ENCODE data around the gene ODF2. TPM values are rescaled to one million over a fixed set of nuclear protein-coding genes. Genes with fewer than 3 reads are reported as not detected.

Gene ODF2
- total and polyA plus RNA-seq, 2 of the 8 experiments (the other 6 are each of a cell fraction or from before 2014, with no cell fraction given) = 5.6 to 17.9 TPM

DNA sequence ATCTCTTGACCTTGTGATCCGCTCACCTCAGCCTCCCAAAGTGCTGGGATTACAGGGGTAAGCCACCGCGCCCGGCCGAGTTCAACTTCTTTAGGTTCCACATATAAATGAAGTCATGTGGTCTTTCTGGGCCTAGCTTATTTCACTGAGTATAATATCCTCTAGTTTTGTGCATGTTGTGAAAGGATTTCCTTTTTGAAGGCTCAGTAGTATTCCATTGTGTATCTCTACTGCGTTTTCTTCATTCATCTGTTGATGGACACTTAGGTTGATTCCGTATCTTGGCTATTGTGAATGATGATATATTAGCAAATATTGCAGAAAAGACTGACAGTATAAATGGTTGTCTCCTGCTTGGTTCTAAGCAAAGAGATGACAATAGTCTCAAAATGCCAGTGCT, 20.1 kb downstream of the ODF2 start (continued):
- TF ChIP-seq, protein P1, sequence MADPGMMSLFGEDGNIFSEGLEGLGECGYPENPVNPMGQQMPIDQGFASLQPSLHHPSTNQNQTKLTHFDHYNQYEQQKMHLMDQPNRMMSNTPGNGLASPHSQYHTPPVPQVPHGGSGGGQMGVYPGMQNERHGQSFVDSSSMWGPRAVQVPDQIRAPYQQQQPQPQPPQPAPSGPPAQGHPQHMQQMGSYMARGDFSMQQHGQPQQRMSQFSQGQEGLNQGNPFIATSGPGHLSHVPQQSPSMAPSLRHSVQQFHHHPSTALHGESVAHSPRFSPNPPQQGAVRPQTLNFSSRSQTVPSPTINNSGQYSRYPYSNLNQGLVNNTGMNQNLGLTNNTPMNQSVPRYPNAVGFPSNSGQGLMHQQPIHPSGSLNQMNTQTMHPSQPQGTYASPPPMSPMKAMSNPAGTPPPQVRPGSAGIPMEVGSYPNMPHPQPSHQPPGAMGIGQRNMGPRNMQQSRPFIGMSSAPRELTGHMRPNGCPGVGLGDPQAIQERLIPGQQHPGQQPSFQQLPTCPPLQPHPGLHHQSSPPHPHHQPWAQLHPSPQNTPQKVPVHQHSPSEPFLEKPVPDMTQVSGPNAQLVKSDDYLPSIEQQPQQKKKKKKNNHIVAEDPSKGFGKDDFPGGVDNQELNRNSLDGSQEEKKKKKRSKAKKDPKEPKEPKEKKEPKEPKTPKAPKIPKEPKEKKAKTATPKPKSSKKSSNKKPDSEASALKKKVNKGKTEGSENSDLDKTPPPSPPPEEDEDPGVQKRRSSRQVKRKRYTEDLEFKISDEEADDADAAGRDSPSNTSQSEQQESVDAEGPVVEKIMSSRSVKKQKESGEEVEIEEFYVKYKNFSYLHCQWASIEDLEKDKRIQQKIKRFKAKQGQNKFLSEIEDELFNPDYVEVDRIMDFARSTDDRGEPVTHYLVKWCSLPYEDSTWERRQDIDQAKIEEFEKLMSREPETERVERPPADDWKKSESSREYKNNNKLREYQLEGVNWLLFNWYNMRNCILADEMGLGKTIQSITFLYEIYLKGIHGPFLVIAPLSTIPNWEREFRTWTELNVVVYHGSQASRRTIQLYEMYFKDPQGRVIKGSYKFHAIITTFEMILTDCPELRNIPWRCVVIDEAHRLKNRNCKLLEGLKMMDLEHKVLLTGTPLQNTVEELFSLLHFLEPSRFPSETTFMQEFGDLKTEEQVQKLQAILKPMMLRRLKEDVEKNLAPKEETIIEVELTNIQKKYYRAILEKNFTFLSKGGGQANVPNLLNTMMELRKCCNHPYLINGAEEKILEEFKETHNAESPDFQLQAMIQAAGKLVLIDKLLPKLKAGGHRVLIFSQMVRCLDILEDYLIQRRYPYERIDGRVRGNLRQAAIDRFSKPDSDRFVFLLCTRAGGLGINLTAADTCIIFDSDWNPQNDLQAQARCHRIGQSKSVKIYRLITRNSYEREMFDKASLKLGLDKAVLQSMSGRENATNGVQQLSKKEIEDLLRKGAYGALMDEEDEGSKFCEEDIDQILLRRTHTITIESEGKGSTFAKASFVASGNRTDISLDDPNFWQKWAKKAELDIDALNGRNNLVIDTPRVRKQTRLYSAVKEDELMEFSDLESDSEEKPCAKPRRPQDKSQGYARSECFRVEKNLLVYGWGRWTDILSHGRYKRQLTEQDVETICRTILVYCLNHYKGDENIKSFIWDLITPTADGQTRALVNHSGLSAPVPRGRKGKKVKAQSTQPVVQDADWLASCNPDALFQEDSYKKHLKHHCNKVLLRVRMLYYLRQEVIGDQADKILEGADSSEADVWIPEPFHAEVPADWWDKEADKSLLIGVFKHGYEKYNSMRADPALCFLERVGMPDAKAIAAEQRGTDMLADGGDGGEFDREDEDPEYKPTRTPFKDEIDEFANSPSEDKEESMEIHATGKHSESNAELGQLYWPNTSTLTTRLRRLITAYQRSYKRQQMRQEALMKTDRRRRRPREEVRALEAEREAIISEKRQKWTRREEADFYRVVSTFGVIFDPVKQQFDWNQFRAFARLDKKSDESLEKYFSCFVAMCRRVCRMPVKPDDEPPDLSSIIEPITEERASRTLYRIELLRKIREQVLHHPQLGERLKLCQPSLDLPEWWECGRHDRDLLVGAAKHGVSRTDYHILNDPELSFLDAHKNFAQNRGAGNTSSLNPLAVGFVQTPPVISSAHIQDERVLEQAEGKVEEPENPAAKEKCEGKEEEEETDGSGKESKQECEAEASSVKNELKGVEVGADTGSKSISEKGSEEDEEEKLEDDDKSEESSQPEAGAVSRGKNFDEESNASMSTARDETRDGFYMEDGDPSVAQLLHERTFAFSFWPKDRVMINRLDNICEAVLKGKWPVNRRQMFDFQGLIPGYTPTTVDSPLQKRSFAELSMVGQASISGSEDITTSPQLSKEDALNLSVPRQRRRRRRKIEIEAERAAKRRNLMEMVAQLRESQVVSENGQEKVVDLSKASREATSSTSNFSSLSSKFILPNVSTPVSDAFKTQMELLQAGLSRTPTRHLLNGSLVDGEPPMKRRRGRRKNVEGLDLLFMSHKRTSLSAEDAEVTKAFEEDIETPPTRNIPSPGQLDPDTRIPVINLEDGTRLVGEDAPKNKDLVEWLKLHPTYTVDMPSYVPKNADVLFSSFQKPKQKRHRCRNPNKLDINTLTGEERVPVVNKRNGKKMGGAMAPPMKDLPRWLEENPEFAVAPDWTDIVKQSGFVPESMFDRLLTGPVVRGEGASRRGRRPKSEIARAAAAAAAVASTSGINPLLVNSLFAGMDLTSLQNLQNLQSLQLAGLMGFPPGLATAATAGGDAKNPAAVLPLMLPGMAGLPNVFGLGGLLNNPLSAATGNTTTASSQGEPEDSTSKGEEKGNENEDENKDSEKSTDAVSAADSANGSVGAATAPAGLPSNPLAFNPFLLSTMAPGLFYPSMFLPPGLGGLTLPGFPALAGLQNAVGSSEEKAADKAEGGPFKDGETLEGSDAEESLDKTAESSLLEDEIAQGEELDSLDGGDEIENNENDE (IDR thresholded peaks at IDR 0.05; ENCODE audit: insufficient replicate concordance, low read length) = no peak
- TF ChIP-seq CTBP2 (IDR thresholded peaks at IDR 0.05; ENCODE audit: borderline replicate concordance, insufficient read depth, insufficient read length, low read length) (no peak), SP2 (IDR thresholded peaks at IDR 0.05; ENCODE audit: low read length) (no peak), SP1 (IDR thresholded peaks at IDR 0.05; ENCODE audit: low read depth, low read length) (no peak), EZH2 (IDR thresholded peaks at IDR 0.05; ENCODE audit: low read depth, low read length, severe bottlenecking) (no peak), RXRA (IDR thresholded peaks at IDR 0.05; ENCODE audit: insufficient read depth, low read depth, low read length) (no peak), NANOG (IDR thresholded peaks at IDR 0.05; ENCODE audit: insufficient read depth, low read depth, low read length, poor library complexity, severe bottlenecking) (no peak), RFX5 (IDR thresholded peaks at IDR 0.05; ENCODE audit: borderline replicate concordance, low read depth, low read length) (no peak)

Measured in H1 (cell line).